HG03442 (cell line): Measurements from ENCODE around the gene C19orf67.

ENCODE experiments used
- ATAC-seq: cut with Tn5 transposase; IDR thresholded peaks from one replicate; pipeline ENCODE4 v1.9.1; 2021; ENCODE audit warnings: mild to moderate bottlenecking, moderate library complexity; ENCODE audit not compliant: unreplicated experiment

The C19orf67 gene

GRCh38 chr19:14031719-14032480 is 53.7 kb downstream of the C19orf67 start, which contains the start of gene IL27RA:
Gene IL27RA (plus strand): TSS chr19:14031762. CDS start chr19:14031873, 111 bp downstream.
- peak; percentile 54 for ATAC-seq
